Ascending aorta (tissue), 2 donors: ENCODE results near the gene CDC14A. TPM values are rescaled to one million over a fixed set of nuclear protein-coding genes. Genes with fewer than 3 reads are reported as not detected.

ENCODE experiments used
- DNase-seq, 2 donors: peaks; one replicate each; pipeline ENCODE4 v3.0.0-alpha.2; 2019; ENCODE audit warnings: low spot score in 2 of 2
- H3K27ac ChIP-seq, 2 donors: fragments of 200-600 bp; sonication (generic); one replicate each; pipeline ENCODE4 v1.5.1; 2016 to 2017; ENCODE audit warnings: mild to moderate bottlenecking in 1 of 2
- H3K27me3 ChIP-seq: fragments of 200-600 bp; sonication (generic); one replicate; pipeline ENCODE4 v1.5.1; 2017
- H3K36me3 ChIP-seq, 2 donors: fragments of 200-600 bp; sonication (generic); one replicate each; pipeline ENCODE4 v1.5.1; 2016
- H3K4me1 ChIP-seq, 2 donors: fragments of 200-600 bp; sonication (generic); one replicate each; pipeline ENCODE4 v1.5.1; 2016 to 2017; ENCODE audit warnings: mild to moderate bottlenecking in 1 of 2
- H3K4me3 ChIP-seq, 2 donors: fragments of 200-600 bp; sonication (generic); one replicate each; pipeline ENCODE4 v1.5.1; 2016 to 2017; ENCODE audit warnings: mild to moderate bottlenecking in 1 of 2
- H3K9me3 ChIP-seq, 2 donors: fragments of 200-600 bp; sonication (generic); one replicate each; pipeline ENCODE4 v1.5.1; 2016
- intact Hi-C: fragments of 100-400 bp; cut with DNase I; formaldehyde crosslinking; loops from one replicate; pipeline ENCODE4 v1.15.1; 2023
- total RNA-seq: library from RNA; depleted of rRNA; stranded (reverse); fragments of >200 nt; gene quantifications from one replicate; pipeline ENCODE4 v1.1.0, GENCODE V29; 2016
- TF ChIP-seq, protein P1 (sequence below), 3 experiments: fragments of 200-600 bp in 2 of 3; fragments of 450-650 bp in 1 of 3; sonication (generic) in 2 of 3; IDR thresholded peaks; one replicate each; pipeline ENCODE4 v1.5.1; 2016 to 2019; ENCODE audit warnings: antibody characterized with exemption in 3 of 3, mild to moderate bottlenecking in 1 of 3, moderate library complexity in 1 of 3

Gene CDC14A
- total RNA-seq, 1 donor from 2014 or later, result 2.0 TPM

DNA sequence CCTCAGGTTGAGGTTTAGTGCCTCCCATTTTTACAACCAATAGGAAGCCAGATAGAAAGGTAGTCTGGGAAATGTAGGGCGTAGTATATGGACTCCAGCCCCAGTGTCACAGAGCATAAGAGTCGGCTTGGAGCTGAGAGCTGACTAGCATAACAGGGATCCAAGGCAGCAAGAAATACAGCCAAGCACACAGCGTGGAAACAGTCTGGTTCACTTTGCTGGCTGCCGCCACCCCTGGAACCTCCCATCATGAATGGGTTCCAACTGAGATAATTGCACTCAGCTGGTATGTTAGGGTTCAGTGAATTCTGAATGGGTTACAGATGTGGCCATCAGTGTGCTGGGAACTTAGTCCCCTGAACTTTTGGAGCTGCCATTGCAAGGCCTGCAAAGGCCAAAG lies 108.9 kb downstream of the CDC14A start:
- H3K4me3 ChIP-seq, result no peak overlapping the region
- no peaks in the 10 kb centered on the region for H3K36me3 ChIP-seq
- no peaks in the 10 kb centered on the region for H3K27me3 ChIP-seq
- H3K9me3 ChIP-seq, result no peaks in the 10 kb centered on the region
- TF ChIP-seq, protein P1, sequence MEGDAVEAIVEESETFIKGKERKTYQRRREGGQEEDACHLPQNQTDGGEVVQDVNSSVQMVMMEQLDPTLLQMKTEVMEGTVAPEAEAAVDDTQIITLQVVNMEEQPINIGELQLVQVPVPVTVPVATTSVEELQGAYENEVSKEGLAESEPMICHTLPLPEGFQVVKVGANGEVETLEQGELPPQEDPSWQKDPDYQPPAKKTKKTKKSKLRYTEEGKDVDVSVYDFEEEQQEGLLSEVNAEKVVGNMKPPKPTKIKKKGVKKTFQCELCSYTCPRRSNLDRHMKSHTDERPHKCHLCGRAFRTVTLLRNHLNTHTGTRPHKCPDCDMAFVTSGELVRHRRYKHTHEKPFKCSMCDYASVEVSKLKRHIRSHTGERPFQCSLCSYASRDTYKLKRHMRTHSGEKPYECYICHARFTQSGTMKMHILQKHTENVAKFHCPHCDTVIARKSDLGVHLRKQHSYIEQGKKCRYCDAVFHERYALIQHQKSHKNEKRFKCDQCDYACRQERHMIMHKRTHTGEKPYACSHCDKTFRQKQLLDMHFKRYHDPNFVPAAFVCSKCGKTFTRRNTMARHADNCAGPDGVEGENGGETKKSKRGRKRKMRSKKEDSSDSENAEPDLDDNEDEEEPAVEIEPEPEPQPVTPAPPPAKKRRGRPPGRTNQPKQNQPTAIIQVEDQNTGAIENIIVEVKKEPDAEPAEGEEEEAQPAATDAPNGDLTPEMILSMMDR (IDR thresholded peaks at IDR 0.05), result no peak
- H3K27ac ChIP-seq, result no peak overlapping the region
- H3K4me1 ChIP-seq, result no peaks in the 10 kb centered on the region
- intact Hi-C loops, result loop anchor here (5.0 kb wide), 1 partner anchor 146 kb away; no protein-coding TSS in a partner anchor
- no peak for DNase-seq

DNA sequence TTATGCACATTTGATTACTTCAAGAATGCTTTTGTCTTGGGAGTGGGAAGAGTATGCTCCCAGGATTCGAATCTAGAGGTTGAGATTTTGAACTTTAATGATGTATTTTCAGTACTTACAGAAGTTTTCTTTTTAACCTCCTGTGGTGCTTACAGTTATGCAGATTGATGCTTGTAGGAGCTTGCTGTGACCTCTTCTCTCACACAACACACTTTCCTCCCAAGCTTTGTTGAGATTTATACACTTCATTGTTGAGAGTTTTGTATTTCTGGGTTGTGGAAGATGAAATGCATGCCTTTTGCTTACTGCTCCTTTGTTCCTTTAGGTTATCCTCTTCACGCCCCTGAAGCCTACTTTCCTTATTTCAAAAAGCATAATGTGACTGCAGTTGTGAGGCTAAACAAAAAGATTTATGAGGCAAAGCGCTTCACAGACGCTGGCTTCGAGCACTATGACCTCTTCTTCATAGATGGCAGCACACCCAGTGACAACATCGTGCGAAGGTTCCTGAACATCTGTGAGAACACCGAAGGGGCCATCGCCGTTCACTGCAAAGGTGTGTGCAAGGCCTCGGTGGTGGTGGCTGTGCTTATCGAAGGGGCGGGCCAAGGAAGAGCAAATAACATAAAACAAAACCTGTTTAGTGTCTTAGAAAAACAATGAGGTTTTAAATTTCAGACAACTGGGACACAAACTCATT lies 110.2 kb downstream of the CDC14A start:
- Histone ChIP-seq H3K4me1 (no peaks in the 10 kb centered on the region), H3K27ac (no peak overlapping the region), H3K4me3 (no peak overlapping the region), H3K36me3 (no peaks in the 10 kb centered on the region), H3K27me3 (no peaks in the 10 kb centered on the region), H3K9me3 (no peaks in the 10 kb centered on the region)
- no peak for DNase-seq
- TF ChIP-seq, protein P1 (IDR thresholded peaks at IDR 0.05), result no peak
- intact Hi-C loops, result loop anchor here (5.0 kb wide), 1 partner anchor 145 kb away; no protein-coding TSS in a partner anchor

DNA sequence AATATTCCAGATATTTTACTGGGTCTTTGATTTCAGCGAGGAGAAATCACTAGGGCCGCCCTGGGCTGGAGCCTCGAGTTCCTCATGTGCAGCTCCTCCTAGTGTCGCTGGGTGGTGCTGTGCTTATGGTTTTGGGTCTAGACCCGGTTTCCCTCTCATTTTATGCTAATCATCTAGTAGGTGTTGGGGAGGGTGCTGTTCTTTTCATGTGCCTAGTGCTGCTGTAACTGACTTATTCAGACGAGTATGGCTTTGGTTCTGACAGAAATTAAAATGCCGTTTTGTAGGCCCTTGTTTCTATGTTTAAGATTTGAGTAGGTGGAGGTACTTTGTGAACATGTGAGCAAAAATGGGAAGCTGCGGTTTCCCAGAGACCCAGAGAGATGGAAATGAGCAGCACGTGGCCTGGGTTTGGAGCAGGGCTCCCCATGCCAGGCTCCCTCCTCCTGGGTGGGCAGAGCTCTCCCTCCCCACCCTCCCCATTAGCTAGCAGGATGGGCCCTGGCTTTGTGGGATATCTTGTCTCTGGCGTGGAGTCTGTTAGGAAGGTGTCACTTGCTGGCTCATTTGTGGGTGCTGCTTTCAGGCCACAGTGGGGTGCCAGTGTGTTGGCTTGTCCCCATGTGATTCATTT lies 111.6 kb downstream of the CDC14A start:
- no peaks in the 10 kb centered on the region for H3K9me3 ChIP-seq
- no peaks in the 10 kb centered on the region for H3K36me3 ChIP-seq
- no peaks in the 10 kb centered on the region for H3K27me3 ChIP-seq
- no peak overlapping the region for H3K27ac ChIP-seq
- peak in 1 of 2 donors; percentile 70 for DNase-seq
- TF ChIP-seq, protein P1 (IDR thresholded peaks at IDR 0.05), result peak; percentile 51 to 73 (median 55)
- no peak overlapping the region for H3K4me3 ChIP-seq
- intact Hi-C loops, result loop anchor here (2.0 to 5.0 kb wide), 2 partner anchors 143 to 405 kb away; no protein-coding TSS in a partner anchor
- H3K4me1 ChIP-seq, result no peaks in the 10 kb centered on the region

DNA sequence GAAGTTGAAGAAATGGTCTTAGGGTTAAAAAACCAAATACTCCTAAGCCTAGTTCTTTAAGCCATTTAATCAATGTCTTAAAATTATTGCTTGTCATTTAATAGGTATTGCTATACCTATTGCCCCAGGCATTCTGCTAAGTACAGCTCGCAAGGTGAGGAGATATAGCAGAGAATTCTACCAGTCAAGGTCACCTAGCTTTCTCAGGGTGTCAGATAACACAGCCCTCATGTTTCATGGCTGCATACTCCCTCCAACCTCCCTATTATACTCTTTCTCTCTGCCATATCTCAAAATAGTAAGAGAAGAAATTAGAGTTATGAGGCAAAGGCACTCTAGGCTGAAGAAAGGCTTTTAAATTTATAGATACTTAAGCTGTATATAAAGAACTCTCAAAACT lies 117.3 kb downstream of the CDC14A start:
- no peaks in the 10 kb centered on the region for H3K4me1 ChIP-seq
- intact Hi-C loops, result no loop called here
- DNase-seq, result no peak
- no peaks in the 10 kb centered on the region for H3K36me3 ChIP-seq
- H3K27me3 ChIP-seq, result no peaks in the 10 kb centered on the region
- H3K9me3 ChIP-seq, result no peaks in the 10 kb centered on the region
- TF ChIP-seq, protein P1 (IDR thresholded peaks at IDR 0.05), result no peak
- H3K4me3 ChIP-seq, result no peak overlapping the region
- H3K27ac ChIP-seq, result no peak overlapping the region

DNA sequence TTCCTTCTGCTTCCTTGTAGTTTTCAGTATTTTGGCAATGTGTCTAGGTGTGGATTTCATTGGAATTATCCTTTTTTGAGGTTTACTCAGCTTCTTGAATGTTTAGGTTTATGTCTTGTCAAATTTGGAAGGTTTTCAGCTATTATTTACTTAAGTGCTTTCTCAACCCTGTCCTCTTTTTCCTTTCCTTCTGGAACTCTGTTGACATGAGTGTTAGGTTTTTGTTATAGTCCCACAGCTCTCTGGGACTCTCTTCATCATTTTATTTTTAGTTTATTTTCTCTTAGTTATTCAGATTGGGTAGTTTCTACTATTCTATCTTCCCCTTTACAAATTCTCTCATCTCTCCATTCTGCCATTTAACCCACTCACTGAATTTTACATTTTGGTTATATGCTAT lies 122.5 kb downstream of the CDC14A start:
- H3K36me3 ChIP-seq, result no peaks in the 10 kb centered on the region
- H3K27me3 ChIP-seq, result no peaks in the 10 kb centered on the region
- intact Hi-C loops, result no loop called here
- H3K27ac ChIP-seq, result no peak overlapping the region
- H3K4me1 ChIP-seq, result no peaks in the 10 kb centered on the region
- TF ChIP-seq, protein P1 (IDR thresholded peaks at IDR 0.05), result no peak
- DNase-seq, result no peak
- no peak overlapping the region for H3K4me3 ChIP-seq
- no peaks in the 10 kb centered on the region for H3K9me3 ChIP-seq
